Measurements from ENCODE around the gene SLC1A1.
"Not testable (repeated sequence)": the region's sequence is repeated elsewhere in the genome, so short reads cannot be mapped to it uniquely, and the experiment has no call there.

SLC1A1 gene

DNA sequence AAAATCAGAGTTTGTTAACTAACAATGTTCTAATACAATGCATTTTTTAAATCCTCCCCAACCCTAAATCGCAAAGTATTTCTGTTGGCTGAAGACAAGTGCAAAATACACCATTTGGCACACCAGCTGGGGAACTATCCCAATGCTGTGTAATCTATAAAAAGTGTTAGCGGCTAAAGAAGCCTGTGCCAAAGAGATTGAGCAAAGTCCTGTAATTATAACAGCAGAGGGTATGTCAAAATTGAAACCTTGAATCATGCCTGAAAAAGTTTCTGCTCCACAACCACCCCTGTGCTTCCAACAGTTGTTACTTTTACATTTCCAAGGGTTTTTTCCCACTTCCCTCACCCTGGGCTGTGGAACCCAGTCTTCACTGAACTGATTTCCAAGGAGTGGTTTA lies 88.7 kb downstream of the SLC1A1 start:
- DNase-seq (ENCODE audit: low read depth), result no peak

GRCh38 chr9:4581035-4581760 lies 90.9 kb downstream of the SLC1A1 start:
- no peak for DNase-seq (ENCODE audit: low read depth)

DNA sequence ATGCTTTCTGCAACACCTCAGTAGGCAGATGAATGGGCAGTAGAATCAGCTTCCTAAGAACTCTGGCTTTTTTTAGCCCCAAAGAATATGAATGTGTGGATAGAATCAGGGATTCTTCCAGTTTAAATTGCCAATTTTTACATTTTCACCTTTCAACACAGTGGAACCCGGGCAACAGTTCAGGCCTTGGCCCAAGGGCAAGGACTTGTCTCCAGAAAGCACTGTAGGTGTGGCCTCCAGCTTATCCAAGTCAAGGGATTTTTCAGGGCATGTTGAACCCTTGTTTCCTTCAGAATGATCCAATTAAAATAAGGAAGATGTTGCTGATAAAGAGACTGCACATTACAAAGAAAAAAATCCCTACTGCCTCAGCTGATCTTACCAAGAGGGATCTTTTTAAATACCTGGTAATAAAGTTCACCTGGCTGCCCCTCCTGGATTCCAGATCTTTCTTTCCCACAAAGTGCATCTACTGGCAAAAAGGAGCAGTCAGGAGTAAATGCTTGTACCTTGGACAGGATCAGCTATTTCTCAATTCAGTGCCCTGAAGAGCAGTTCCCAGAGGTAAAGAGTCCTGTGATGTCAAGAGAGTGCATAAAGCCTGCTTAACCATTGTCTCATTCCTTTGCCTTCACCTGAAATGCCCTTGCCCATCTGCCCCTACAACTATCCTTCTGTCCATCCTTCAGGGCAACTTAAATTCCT lies 91.7 kb downstream of the SLC1A1 start:
- no peak for DNase-seq (ENCODE audit: low read depth)

GRCh38 chr9:4583001-4583400 lies 92.7 kb downstream of the SLC1A1 start:
- DNase-seq (ENCODE audit: low read depth), result no peak

- no peak for DNase-seq (ENCODE audit: low read depth)
These were observed 94.4 kb downstream of the SLC1A1 start for GRCh38 chr9:4584636-4585035.

DNA sequence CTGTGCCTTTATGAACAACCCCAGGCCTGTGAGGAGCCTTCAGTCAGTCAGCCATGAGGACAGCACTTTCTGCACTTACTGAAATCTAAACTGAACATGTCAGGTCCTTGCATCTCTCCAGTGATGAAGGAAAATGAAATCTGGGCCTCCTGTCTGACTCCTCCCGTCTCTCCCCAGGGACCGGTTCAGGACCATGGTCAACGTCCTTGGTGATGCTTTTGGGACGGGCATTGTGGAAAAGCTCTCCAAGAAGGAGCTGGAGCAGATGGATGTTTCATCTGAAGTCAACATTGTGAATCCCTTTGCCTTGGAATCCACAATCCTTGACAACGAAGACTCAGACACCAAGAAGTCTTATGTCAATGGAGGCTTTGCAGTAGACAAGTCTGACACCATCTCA lies 94.9 kb downstream of the SLC1A1 start:
- no peak for DNase-seq (ENCODE audit: low read depth)

- DNase-seq (ENCODE audit: low read depth), result no peak
These were observed 98.5 kb downstream of the SLC1A1 start for GRCh38 chr9:4588721-4589120.

- no peak for DNase-seq (ENCODE audit: low read depth)
These were observed 100.3 kb downstream of the SLC1A1 start for GRCh38 chr9:4590430-4591122.

DNA sequence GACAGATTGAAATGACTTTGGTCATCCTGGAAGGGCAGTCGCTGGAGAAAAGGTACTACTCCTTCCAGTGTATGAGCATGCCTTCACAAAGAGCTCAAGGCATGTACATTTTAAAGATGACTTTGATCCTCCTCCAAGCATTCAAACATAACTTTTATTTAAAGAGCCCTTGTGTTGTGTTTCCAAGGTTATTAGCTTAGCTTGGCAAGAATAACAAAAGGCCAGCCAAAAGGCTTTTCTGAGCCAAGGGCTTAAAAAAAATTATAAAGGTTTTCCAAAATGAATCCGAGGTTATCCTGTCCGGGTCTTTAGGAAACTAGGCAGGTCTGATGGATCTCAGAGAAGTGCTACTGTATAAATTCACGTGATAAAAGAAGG lies 100.8 kb downstream of the SLC1A1 start:
- DNase-seq (ENCODE audit: low read depth), result no peak

DNA sequence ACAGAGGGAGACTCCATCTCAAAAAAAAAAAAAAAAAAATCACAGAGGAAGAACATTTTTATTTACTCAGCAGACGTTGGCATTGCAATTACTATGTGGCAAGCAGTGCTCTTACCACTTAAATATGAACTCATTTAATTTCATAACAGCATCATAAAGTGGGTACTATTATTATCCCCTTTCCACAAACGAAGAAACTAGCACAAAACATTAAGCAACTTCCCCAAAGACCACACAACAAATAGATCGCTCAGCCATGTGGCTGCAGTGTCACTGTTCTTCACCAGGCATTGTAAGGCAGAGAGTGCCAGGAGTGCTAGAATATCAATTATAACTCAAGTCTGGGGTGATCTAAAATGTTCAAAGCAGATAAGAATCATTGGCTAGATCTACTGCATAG lies 102.0 kb downstream of the SLC1A1 start:
- DNase-seq (ENCODE audit: low read depth), result no peak

DNA sequence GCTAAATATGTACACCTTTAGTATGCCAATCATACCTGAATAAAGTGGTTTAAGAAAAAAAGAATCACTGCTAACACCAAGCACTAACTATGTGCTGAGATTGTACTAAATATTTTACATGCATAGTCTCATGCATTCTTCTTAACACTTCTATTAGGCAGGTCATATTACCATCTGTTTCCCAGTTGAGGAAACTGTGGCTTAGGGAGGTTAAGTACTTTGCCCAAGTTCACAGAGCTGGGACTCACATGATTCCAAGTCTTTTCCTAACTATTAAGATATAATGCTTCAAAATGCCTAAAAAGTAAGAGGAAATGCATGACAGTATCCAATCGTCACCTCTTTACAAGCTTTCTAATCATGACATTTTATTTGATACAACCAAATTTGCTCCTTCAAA lies 102.6 kb downstream of the SLC1A1 start:
- no peak for DNase-seq (ENCODE audit: low read depth)

GRCh38 chr9:4594545-4594944 lies 104.3 kb downstream of the SLC1A1 start:
- DNase-seq (ENCODE audit: low read depth), result no peak

DNA sequence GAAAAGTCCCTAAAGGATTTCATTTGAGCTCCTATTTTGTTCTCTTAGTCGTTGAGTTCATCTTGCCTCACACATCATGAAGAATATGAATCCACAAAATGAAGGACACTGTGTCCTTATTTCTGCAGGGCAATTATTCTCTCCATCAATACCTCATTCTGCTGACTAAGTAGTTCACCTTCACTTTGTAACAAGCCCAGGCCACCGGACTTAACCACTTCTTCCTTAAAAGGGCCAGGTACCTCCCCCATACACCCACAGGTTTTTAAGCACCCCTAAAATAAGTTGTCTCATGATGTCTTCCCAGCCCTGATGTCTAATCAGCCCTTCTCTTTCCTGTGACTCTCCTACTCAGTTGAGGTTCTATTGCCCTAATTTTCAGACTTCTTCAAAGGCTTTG lies 104.7 kb downstream of the SLC1A1 start:
- no peak for DNase-seq (ENCODE audit: low read depth)

GRCh38 chr9:4596165-4596922 lies 106.1 kb downstream of the SLC1A1 start:
- DNase-seq (ENCODE audit: low read depth), result no peak

GRCh38 chr9:4600368-4600767 lies 110.1 kb downstream of the SLC1A1 start:
- DNase-seq (ENCODE audit: low read depth), result no peak

DNA sequence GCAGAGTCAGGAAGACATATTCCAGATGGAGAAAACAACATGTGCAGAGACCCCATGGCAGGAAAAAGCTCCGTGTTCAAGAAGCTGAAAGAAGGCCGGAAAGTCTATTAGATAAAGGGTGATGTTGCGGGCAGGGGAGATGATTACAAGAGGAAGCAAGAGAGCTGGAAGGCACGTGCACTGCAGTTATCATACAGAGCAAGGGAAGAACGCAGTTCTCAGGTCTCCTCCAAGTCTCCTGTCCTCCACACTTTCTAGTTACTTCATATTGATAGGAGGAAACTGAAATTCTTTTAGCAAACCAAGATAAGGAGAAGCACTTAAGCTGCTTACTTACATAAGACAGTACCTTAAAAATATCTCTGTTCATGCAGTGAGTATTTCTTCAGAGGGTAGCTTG lies 113.6 kb downstream of the SLC1A1 start:
- no peak for DNase-seq (ENCODE audit: low read depth)

GRCh38 chr9:4604678-4605095 lies 114.4 kb downstream of the SLC1A1 start:
- DNase-seq (ENCODE audit: low read depth), result peak; percentile 38

DNA sequence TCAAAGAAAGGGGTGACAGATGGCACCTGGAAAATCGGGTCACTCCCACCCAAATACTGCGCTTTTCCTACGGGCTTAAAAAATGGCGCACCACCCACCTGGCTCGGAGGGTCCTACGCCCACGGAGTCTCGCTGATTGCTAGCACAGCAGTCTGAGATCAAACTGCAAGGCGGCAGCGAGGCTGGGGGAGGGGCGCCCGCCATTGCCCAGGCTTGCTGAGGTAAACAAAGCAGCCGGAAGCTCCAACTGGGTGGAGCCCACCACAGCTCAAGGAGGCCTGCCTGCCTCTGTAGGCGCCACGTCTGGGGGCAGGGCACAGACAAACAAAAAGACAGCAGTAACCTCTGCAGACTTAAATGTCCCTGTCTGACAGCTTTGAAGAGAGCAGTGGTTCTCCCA lies 115.8 kb downstream of the SLC1A1 start:
- DNase-seq (ENCODE audit: low read depth), result not testable (repeated sequence)

DNA sequence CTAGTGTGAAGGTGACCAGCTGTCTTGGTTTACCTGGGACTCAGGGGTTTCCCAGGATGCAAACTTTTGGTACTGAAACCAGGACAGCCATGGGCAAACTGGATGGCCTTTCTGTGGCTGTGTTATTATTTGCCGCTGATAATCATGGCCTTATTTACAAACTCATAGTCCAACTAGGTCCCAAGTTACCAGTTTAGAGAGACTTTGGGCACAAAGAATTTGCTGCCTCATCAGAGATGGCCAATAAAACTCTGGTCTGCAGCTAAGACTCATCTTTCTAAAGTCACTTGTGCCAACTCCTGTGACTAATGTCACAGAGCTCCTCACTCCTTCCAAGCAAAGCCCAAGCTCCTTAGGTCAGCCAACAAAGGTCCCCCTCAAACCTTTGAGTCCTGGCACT lies 124.4 kb downstream of the SLC1A1 start:
- no peak for DNase-seq (ENCODE audit: low read depth)

DNA sequence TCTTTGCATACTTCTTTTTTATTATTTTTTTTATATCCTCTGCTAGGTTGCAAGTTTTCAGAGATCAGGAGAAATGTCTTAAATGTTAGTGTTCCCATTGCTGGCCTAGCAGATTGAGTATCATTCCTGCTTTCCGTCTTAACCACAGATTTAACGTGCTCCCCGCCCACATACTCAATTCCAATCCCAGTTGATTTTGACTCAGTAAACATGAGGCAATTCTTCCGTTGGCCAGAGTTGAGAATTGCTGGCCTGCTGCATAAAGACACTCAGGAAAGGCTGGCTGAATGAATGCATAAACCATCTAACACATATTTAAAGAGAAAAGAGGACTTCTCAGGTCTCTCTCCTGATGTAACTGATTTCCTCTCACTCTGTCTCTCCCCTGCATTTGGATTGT lies 125.0 kb downstream of the SLC1A1 start:
- DNase-seq (ENCODE audit: low read depth), result no peak

DNA sequence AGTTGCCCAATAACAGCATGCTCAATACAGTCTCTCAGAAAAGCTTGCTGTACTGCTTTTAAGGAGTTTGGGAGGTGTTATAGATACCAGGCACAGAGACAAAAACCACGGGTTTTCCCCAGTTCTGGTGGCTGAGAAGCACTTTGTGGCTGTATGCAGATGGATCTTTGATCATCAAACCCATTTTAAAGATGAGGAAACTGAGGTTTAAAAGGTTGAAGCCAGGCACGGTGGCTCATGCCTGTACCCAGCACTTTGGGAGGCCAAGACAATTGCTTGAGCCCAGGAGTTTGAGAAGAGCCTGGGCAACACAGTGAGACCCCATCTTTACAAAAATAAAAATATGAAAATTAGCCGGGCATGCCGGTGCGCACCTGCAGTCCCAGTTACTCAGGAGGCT lies 125.5 kb downstream of the SLC1A1 start:
- no peak for DNase-seq (ENCODE audit: low read depth)

DNA sequence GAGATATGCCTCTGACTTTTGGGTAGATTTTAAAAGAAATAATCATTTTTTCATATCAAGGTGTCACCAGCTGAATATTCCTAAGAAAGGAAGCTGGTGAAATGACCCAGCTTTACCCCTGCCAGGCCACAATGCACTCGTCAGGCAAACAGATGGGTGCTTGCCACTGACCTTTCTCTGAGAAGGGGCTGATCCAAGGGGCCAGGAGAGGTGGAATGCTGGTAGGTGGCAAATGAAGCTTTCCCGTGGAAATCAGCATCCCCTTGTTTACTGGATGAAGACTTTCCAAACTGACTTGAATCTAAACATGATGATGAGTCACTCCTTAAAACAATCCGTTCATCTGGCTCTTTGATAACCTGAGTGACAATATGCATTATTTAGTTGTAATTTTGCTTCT lies 127.5 kb downstream of the SLC1A1 start:
- no peak for DNase-seq (ENCODE audit: low read depth)

GRCh38 chr9:4618700-4619099 lies 128.4 kb downstream of the SLC1A1 start:
- no peak for DNase-seq (ENCODE audit: low read depth)

All from stimulated activated CD8-positive, alpha-beta memory T cell treated with anti-CD3 and anti-CD28 coated beads, Interleukin-15, amount 100 ng/mL, for 1 hour (primary cell).